HG03457 (cell line): ENCODE data around the gene IGDCC3.

Source experiments
- ATAC-seq: cut with Tn5 transposase; IDR thresholded peaks from one replicate; pipeline ENCODE4 v1.9.1; 2021; ENCODE audit warnings: moderate number of reproducible peaks; ENCODE audit not compliant: unreplicated experiment

IGDCC3 gene

DNA sequence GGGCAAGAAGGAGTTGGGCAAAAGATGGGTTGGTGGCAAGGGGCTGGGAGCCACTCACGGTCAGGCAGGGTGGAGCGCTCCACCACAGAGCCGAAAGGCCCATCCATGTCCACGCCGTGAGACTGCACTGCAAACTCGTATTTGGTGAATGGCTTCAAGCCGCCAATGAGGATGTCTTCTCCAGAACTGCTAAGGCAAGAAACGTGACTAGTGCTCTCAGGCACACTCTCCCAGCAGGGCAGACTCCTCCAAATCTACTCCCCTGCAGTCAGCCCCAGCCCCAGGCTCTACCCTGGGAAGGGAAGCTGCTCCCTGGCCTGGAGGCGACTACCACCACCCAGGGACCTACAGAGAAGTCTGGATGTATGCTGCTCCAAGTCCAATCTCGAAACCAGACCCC is 11.4 kb upstream of the IGDCC3 start:
- no peak for ATAC-seq

DNA sequence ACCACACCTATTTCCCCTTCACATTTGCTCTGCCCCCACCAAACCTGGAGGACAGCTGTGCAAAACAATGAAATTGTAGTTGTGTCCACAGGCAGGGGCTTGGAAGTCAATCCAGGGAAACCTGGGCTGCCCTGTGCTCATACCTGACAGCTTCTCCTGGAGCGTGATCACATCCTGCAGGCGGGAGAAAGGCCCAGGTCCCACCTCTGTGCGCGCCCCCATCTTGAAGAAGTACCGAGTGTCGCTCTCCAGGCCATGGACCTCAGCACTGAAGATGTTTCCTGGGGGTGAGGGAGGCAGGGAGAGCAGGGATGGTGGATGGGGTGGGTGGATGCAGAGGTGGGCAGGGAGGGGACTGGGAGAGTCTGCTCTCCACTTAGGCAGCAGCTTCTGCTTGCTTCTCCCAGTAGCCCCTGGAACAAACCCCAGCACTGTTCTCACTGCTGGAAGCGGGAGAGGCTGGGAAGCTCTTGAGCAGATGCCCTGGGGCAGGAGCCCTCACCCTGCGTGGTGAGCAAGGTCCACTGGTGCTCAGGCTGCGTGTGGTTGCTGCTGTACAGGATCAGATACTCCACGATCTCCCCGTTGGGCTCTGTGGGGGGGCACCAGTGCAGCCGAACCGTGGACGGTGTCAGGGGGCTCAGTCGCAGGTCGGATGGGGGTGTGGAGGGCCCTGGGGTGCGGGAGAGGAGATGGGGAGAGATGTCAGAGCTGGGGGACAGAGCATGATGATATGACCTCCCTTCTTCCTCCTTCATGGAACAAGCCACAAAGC is 10.7 kb upstream of the IGDCC3 start:
- ATAC-seq: no peak

DNA sequence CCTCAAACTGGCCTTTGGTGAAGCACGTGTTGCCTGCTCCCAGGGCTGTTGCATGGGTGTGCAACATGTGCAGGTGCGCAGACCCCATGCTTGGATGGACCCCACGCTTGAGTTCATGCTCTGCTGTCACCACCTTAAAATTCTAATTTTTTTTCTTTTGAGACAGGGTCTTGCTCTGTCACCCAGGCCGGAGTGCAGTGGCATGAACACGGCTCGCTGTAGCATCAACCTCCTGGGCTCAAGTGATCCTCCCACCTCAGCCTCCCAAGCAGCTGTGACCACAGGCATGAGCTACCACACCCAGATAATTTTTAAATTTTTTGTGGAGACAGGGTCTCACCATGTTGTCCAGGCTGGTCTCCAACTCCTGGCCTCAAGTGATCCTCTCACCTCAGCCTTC is 9.1 kb upstream of the IGDCC3 start:
- ATAC-seq: no peak

DNA sequence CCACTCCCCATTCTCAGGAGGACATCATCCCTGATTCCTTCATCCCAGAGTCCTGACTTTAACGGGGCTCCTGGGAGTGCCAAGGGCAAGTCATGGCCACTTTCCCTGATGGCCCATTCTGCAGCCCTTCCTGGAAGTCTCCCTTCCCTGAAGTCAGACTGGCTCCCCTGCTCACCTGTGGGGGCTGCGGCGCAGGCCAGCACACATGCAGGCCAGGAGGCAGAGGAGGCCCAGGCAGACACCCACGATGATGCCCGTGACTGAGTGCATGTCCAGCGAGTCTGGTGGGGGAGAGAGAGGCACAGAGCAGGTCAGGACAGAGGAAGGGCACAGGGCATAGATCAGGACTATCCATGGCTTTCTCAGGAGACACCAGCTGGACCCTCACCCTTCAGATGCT is 8.6 kb upstream of the IGDCC3 start:
- no peak for ATAC-seq

DNA sequence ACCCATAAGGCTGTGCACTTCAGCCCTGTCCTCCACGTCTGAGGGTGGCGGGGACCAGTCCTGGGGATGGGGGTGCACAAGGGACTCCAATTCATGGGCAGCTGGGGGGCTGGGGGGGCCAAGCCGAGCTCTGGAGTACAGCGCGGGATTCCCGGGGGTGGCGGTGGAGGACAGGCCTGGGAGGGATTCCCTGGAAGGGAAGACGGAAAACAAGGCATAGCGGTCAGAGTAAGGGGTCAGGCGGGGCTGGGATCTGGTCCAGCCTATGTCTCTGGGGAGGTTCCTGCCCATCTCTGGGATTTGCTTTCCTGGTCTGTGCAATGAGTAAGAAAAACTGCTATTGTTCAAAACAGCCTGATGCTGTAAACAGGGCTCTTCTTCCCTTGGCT is 8.1 kb upstream of the IGDCC3 start:
- ATAC-seq: no peak

DNA sequence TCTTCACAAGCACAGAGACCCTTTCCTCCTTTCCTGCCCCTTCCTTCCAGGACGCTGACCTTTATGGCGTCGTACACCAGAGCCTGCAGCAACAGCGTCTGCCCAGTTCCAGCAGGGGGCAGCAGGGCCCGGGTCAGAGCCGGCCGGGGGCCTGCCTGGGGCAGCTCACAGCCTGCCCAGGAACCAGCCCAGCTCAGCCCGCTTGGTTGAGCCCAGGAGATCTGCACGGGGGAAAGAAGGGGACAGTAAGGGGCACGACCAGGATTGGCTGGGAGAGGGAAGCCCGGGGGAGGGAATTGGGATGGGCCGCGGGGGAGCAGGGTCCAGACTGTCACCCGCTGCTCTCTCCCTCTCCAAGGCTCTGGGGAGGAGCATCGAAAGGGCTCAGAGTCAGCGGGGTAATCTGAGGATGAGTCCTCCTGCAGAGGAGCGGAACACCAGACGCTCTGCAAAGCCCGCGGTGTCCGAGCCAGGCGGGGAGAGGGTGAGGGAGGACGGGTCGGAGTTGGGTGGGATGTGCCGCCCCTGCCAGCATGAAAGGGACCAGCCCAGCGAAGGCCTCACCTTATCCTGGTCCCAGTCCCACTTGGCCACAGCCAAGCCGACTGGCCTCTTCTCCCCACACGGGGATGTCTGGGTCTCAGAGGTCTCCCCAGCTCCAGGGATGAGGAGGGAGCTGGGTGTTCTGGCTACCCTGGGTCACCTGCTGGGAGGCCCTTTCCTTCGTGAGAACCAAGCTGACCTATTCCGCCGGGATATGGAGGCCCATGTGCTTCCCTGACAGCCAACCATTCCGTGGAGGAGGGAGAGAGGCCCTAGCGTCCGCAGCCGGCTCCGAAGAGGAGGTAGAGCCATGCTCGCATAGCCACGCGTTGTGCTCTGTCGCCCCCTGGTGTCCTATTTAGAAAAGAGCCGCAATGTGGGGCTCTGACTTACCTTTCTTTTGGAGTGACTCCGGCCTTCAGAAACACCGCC is 7.4 kb upstream of the IGDCC3 start:
- ATAC-seq: no peak

DNA sequence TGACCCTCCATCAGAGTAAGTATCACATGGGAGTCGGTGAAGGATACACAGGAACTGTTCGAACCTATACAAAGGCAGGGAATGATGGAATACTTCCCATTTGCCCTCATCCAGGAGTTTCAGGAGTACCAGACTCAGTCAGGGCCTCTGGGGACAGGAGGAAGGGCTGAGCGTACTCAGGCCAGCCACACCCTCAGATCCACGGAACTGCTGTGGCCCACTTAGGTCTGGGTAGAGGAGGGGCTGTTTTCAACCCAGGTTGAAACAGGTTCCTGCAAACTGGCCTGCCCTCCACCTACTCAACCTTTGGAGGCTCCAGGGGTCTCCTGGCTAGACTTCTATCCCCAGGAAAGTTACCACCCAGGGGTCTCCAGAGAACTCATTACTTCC is 6.7 kb upstream of the IGDCC3 start:
- no peak for ATAC-seq

DNA sequence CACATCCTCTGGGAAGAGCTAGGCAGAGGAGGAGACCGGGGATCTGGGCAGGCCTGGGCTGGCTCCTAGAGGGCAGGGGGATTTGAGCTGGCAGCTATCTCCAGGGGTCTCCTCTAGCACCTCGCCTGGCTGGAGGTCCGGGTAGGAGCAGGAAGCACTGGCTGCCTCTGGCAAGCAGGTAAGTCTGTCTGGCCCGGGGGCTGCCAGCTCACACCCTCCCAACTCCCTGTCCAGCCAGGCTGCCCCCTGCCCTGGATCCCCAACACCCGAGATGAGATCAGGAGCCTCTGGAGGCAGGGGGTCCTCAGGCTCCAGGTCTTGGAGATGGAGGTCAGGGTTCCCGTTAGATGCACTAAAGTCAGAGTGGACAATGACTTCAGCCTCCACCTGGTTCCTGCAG is 6.2 kb upstream of the IGDCC3 start:
- ATAC-seq: no peak

DNA sequence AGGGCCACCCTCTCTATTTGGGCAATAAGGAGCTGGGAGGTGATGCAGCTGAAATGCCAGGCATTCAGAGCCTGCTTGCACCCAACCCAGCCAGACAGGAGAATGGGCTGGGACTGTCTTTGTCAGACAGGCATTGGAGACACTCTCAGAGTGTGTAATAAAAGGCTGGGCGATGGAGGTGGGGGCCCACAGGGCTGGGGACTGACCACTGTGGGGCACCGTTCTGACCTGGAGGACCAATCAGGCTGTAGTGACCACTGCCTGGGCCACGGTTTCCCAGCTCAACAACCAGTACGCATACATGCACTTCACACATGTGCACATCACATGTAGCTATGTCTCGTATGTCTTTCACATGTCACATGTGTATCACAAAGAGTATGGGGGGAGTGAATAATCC is 5.7 kb upstream of the IGDCC3 start:
- ATAC-seq: no peak

DNA sequence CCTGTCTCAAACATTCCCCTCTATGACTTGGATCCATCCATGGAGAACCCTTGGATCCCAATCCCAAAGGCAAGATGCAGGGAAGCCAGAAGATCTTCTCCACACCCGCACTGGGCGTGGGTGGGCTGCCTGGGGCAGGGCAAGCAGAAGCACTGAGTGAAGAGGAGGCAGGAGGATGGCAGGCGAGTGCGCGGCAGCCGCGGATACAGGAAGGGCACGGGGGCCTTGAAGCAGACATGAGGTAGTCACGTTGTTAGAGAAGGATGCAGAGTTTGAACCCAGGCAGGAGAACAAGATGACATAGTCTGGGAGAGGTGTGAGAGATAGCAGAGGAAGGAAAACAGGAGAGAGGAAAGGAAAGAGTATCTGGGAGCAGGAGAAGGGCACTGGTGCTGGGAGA is 5.1 kb upstream of the IGDCC3 start:
- ATAC-seq: no peak

DNA sequence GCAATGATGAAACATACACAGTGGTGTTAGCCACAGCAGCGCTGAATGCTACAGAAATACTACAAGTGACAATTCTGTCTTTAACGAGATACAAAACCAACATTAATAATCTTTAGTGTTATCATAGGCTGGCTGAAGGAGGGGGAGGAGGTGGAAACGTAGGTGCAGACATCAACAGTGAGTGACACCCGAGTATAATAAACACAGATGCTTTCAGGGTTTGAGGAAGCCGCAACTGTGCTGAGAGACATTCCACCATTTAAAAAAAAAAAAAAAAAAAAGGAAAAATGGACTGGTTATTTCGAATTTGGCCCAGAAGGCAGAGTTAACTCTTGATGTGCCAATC is 4.3 kb upstream of the IGDCC3 start:
- ATAC-seq: no peak

DNA sequence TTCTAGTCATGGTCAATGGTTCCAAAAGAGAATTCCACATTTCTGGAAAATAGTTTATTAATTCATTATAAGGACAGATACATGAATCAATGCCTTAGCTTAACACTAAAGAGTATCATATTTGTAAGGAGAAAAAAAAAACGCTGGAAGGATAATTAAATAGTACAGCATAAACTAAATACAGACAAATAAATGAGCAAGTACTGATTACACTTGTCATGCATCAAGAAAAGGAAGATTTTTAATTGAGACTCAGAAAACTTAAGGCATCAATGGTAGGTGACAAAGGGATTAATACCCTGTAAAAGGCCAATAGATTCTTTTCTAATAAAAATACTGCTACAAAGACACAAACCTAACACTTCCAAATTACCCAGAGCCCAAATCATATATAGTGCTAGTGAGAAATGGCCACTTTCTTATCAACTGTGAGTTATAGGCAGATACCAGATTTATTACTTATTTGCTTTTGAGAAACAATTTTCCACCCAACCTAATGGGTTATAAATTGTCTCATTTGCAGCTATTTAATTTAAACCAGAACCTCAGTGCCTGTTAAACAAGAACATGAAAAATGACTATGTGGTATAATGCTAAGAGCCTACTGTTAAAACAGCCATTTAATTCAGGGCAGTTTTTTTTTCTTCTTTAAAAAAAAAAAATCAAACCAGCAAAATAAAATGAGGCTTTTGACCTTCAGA is 3.8 kb upstream of the IGDCC3 start:
- no peak for ATAC-seq

DNA sequence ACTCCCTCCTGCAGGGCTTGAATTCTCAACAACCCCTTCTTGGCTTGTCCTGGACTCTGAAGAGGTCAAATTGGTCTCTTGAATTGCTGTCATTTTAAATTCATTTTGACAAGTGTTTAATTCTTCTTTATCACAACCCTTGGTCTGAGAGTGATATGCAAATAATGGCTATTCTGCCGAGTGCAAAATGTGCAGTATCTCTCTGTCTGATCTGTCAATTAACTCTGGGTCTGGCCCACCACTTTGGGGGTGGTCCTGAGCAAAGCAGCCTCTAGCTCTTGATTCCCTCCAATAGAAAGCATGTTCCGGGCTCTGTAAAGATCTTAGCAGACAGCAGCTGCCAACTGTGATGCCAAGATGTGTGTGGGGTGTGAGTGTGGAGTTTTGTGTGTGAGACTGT is 2.2 kb upstream of the IGDCC3 start:
- no peak for ATAC-seq

DNA sequence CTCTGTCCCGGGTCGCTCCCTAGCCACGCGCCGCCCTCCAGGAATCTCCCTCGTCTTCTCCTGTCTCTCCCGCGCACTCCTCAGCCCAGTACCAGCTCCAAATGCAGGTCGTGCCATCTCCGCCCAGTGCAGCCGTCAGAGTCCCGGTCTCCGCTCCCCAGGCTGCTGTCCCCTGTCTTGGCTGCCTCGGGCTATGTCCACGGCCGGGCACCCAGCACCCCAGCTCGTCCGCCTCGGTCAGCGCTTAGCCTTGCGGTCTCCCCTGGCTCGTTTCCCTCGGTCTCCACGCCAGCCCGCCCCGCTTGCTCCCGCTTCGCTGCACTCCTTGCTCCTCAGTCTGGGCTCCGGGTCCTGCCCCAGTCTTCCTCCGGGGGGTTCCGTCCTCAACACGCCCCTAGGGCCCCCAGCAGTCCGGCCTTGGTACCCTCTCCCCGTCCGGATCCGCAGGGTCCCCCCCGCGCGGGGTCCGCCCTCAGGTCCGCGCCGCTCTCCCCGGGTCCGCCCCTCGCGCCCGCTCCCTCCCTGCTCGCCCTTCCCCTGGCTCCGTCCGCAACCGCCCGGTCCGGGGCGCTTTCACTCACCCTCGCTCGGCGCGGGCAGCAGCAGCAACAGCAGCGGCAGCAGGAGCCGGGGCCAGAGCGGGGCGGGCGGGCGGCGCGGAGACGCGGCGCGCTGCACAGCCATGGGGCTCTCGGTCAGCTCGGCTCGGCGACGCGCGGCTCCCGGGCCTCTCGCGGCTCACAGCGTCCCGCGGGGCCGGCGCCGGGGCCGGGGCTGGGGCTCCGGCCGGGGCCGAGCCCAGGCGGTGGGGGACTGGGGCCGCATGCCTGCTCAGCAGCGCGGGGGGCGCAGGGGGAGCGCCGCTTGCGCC is 462 bp downstream of the IGDCC3 start:
- no peak for ATAC-seq

DNA sequence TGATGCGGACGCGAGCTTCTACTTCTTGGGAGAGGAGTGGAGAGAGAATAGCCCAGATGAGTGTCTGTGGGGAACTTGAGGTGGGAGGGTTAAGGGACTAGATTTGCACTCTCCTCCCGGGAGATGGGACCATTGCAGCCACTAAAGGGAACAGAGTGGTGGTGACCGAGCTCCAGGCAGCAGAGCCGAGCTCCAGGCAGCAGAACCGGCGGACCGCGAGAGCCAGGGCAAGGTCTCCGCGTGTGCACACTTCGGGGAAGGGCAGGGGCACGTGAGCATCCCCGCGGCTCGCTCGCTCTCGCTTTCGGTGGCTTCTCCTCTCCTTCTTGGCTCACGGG is 1.1 kb downstream of the IGDCC3 start:
- no peak for ATAC-seq

DNA sequence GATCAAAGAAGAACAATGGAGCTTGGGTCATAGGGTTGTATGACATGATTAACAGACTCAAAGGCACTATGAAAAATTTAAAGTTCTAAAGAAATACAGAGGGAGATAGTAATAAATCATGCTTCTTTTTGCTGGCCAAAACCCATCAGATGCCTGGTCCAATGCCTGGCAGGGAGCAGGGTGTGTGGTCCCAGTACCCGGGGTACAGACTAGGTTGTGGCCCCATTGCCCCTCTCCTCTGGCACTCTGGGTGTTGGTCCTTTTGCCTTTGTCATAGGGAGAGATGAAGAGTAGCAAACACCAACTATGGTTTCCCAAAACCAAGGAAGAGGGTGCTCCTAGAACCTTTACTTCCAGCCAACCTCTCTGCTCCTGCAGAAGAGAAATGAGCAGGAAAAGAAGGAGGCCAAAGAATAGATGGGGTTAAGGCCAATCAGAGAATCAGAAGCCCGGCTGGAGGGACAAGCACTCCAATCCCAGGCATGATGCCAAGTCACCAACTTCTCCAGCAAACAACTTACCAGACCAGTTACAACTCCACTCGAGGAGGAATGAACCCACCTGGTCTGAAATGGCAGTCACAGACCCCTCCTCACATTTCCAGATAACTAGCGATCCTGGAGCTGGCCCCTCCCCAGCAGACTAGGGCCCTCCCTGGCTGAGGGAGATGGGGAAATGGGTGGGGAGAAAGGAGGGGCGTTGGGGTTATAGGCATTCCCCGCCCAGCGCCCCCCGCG is 1.8 kb downstream of the IGDCC3 start:
- no peak for ATAC-seq

DNA sequence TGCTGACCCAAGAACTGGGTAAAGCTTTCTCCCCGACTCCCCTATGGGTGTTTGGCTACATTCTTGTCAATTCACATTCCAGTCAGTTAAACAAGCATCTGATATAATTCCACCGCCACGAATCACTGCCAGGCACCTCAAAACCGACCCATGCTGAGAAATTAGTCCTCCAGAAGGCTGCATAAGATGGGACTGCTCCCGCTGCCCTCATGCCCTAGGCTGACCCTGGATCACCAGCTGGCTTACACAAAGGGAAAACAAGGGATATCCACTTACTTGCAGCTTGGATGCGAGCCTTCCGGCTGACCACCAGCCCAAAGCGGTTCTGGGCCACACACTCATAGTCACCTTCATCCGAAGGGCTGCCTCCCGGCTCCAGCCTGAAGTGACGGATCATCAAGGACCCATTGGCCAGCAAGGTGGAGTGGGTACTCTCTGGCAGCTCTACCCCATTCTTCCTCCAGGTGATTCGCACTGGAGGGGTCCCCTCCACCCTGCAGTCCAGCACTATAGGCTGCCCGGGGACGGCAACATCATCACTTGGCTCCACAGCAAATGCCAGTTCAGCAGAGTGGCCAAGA is 2.9 kb downstream of the IGDCC3 start:
- no peak for ATAC-seq

DNA sequence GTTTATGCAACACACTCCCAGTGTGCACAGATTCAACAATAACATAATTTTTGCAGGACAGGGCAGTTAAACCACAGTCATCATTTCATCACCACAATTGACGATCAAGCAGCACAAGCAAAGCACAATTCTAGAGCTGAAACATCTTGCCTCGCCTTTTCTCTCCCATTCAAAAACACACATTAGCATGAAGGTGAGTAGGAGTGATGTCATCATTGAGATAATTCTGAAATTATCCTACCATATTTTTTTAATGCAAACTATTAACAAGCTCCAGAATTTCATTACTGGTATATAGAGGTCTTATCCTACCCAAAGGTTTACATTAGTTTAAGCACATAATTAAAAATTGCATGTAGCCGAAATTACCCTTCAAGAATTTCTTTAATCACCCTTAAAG is 3.5 kb downstream of the IGDCC3 start:
- no peak for ATAC-seq

DNA sequence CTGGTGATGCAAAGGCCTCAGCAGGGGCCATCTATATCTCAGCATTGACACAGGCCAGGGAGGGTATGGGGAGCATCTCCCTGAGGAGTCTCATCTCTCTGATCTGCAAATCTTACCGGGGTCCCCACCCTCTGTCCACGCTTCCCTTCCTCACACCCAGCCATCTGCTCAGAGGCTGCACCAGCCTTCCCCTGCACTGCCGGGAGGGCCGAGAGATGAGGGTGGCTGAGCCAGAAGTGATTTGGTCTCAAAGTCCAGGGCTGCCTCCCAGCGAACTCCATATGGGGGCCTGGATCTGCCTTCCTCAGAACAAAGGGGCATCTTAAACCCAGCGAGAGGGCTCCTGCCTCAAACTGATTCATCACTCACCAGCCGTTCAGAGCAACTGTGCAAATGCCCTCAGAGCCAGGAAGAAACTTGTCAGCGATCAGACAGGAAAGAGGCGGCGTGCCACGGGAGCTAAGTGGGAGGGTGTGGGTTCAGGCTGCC is 4.6 kb downstream of the IGDCC3 start:
- no peak for ATAC-seq

DNA sequence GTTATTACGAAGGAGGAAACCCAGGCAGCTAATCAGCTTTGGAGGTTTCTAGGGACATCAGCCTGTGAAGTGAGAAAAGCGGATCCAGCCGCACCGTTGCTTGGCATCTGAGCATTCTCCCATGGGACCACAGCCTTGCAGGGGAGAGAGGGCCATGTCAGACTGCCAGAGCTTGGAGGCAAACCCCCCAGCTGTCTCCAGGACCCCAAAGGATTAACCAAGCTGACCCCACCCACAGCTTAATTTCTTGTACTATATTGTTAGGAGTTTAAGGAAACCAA is 5.1 kb downstream of the IGDCC3 start:
- no peak for ATAC-seq
